Stimulated activated CD8-positive, alpha-beta memory T cell treated with anti-CD3 and anti-CD28 coated beads, Interleukin-7, amount 100 ng/mL, for 4 hours (primary cell): ENCODE measurements around the gene ETNPPL.
"Not testable (repeated sequence)": the region's sequence is repeated elsewhere in the genome, so short reads cannot be mapped to it uniquely, and the experiment has no call there.

ENCODE experiments used
- DNase-seq, 2 donors: peaks; one replicate each; pipeline ENCODE4 v3.0.0-alpha.2; 2020; ENCODE audit warnings: low read depth in 2 of 2

Gene ETNPPL

DNA sequence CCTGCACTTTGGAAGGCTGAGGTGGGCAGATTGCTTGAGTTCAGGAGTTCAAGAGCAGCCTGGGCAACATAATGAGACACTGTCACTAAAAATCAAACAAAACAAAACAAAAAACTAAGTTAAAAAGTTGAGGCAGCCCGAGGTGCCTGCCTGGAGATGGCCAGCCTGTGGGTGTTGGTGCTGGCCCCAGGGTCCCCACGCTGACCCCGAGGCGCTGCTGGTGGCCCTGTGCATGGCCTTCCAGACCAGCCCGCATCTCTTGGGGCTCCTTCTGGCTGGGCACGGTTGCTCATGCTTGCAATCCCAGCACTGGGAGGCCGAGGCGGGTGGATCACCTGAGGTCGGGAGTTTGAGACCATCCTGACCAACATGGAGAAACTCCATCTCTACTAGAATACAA, 4.4 kb downstream of the ETNPPL start:
- DNase-seq = no peak

DNA sequence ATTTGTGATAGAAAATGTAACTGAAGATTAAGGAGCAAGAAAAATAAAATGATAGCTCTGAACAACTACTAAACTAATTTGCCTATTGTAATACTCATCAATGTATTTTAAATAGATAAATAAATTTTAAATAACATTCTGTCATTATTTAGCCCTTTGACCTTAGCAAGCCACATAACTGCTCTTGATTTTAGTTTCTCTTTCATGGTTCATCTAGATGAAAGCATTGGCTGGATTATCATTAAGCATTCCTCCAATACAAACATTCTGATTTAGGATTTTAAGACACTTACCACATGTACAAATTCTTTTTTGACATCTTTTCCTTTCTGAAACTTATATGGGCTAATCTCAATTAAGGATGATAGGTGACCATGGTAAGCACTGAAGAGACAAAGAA, 8.5 kb downstream of the ETNPPL start:
- DNase-seq = no peak

DNA sequence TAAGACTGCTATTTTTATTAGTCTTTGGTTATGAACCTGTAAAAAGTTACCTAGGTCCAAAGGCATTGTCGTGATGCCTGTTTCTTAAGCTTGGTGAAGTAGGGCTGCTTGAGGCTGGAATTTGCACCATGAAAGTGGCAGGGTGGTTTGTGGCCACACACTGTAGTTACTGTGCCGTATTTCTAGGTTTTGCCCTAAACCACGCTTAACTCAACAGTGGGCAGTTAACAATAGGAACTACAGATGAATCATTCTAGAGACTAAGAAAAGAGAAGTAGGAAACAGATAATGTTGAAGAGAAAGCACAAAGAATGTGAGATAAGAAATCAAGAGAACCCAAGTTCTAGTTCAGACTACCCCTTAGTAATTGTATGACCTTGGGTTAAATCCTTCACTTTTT, 11.5 kb downstream of the ETNPPL start:
- DNase-seq = no peak

DNA sequence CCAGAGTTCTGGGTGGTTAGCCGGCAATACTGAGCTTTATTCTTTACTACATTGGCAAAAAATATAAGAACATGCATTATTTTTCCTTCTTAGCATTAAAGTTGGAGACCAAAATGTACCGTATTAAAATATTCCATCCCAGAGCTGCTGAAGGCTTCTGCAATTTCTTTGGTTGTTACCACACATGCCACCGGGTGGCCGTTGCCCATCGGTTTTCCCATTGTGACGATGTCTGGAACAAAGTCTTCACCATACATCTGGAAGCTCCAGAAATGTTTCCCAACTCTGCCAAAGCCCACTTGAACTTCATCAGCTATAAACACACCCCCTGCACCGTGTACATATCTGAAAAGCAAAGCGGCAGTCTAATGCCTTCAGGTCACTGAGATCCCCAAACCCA, 13.7 kb downstream of the ETNPPL start:
- DNase-seq = no peak

- no peak for DNase-seq
Observed at GRCh38 chr4:108746511-108746910, 16.3 kb downstream of the ETNPPL start.

DNA sequence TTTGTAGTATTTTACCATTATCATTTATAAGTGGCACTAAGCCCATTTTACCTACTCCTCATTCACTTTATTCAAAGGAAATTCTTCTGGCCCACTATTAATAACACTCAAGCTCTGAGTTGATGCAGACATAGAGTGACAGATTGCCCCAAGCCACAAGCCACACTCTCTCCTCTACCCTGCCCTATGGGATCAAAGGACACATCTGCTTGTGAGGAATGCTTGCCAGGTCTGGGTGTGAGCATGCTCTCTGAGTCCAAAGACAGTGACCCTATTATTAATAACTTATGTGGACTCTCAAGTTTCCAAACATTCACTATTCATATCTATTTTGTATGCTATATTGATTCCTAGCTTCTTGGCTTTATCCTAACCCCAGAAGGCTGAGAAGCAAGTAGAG, 18.5 kb downstream of the ETNPPL start:
- DNase-seq = no peak

DNA sequence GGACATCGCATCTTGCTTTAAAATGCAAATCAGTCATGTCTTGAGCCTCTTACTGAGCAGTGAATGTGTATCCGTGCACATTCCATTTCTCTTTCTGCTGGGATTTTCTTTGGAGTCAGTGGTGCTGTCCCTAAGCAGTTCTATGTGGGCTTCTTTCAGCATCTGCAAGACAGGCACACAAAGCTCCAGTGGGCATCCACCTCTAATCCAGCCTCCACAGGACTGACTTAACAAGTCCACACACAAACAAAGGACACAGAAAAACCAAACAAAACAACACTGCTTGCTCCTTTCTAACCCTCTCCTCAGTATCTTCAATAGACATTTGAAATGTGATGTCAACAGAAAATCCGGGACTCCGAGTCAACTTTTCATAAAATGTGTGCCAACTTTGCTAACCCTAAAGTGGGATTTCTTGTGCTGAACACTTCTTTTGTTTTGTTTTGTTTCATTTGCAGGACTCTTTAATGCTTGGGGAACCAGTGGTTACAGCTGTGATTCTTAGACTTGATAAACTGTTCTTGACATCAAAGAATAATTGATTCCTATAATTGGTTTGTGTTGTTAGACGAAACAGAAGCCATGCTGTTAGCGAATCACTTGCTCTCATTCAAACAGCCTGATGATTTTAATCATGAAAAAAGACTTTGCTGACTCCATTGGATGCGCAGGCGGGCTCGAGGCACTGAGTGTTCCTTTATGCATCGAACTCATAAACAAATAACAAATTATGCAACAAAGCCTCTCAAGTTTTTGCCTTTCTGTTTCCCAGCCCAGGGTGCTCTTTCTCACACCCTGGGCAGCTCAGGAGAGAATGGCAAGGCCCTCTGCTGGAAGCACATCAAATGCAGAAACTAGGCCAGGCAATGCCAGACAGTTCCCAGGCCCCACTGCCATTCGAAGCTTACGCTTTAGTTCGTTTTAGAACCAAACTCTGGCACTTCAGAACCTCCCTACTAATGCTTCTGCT, 20.1 kb downstream of the ETNPPL start:
- no peak for DNase-seq

- DNase-seq = no peak
Observed at GRCh38 chr4:108738003-108738706, 24.7 kb downstream of the ETNPPL start.

DNA sequence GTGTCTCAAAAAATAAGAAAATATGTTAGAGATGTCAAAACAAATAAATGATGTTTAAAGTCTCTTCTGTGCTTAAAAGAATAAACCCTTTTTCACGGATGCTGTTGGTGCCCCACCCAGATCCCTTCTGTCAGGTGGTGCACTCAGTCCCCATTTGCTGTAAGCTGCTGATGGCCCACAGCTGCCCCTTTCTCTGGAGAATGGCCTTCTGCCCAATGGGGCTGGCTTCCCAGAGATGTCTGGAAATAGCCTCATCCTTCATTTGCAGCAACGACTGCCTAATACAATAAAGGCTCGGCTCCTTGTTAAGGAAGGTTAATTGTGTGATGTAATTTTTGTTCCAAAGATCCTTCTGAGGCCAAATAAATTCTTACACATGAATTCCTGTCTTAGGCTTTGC, 31.8 kb downstream of the ETNPPL start:
- no peak for DNase-seq

DNA sequence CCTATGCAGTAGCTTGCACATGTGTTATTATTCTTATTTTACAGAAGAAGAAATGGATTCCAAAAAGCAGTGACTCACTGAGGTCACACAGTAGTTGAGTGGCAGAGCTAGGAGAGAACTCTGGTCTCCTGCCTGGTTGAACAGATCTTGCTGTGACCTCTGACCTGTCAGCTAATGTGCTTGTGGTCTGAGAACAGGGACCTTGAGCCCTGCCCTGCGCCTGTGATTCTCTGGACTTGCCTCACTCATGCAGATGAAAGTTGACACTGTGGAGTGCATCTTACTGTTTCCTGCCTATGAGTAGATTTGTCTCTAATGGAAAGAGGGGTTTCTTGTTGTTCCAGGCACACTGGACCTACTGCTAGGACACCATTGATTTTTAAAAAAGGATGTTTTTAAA, 32.3 kb downstream of the ETNPPL start:
- DNase-seq = no peak

GRCh38 chr4:108729731-108730130, 33.1 kb downstream of the ETNPPL start:
- no peak for DNase-seq

DNA sequence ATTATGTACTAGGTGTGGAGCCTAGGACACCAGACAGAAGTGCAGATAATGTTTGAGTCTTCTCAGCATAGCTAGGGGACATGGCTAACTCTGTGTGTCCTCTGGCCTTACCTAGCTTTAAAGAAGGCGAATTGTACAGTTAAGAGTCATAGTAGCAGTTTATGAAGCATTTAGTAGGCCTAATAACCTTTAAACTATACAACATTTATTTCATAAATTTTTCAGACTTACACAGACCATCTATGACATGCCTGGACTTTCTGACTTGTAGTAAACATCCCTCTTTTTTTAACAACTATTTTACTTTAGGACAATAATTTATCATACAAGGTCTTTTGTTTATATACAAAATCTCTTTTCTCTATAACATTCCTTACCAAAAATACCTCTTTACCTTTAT, 37.4 kb downstream of the ETNPPL start:
- DNase-seq = no peak

DNA sequence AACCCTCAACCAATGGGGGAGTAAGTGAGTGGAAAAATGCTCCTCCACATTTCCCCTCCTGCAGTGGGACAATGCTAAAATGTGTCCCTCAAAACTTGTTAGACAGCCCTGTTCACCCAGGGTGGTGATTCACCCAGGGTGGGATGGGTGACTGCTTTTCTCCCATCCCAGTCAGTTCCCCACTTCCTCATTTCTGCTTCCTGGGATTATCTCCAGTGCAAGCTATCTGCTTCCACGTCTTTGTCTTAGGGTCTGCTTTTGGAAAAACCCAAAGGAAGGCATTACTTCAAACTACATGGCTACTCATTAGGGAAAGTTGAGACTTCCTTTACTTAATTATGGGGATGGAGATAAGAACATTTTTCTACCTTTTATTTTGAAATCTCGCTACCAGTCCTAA, 45.5 kb downstream of the ETNPPL start:
- DNase-seq = no peak

DNA sequence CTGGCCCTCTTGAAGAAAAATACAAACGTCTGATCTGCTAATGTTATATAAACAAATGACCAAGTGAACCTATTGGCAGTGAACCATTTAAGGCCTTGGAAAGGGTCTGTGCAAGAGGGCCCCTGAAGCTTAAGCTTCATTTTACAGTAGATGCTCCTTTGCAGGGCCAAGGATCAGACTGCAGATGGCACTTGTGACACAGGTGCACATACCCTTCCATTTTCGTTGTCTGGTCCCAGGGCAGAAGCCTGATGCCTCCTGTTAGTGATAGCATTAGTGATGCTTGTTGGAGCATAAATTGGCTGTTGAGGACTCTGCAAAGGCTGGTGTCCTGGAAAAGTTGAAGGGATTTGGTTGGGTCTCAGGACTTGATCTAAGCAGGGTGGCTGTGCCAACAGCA, 46.5 kb downstream of the ETNPPL start:
- DNase-seq = no peak

GRCh38 chr4:108714880-108715279, 48.0 kb downstream of the ETNPPL start:
- no peak for DNase-seq

DNA sequence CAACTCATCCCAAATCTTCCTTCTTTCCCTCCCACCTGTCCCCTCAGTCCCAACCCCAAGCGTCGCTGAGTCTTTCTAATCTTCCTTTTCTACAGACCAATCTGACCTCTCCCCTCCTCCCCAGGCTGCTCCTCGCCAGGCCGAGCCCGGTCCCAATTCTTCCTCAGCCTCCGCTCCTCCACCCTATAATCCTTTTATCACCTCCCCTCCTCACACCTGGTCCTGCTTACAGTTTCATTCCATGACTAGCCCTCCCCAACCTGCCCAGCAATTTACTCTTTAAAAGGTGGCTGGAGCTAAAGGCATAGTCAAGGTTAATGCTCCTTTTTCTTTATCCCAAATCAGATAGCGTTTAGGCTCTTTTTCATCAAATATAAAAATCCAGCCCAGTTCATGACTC, 52.3 kb downstream of the ETNPPL start:
- not testable (repeated sequence) for DNase-seq

DNA sequence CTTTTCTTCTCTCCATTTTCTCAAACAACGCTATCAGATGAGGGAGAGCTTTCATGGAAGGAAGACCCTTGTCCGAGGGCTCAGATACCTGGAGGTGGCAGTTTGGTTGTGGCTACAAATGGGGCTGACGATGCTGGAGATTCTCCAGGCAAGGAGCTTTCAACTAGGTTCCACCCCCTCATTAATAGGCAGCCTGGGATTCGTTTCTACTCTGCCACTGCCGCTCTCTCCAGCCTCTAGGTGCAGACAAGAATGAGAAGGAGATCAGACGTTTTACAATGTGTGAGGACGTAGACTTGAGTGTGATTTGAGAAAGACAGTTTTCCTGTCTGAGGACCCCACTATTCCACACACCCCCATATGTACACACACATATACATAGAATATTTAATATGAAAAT, 53.1 kb downstream of the ETNPPL start:
- DNase-seq = no peak

GRCh38 chr4:108709234-108709633, 53.6 kb downstream of the ETNPPL start:
- no peak for DNase-seq

GRCh38 chr4:108706289-108706688, 56.6 kb downstream of the ETNPPL start:
- DNase-seq = no peak

DNA sequence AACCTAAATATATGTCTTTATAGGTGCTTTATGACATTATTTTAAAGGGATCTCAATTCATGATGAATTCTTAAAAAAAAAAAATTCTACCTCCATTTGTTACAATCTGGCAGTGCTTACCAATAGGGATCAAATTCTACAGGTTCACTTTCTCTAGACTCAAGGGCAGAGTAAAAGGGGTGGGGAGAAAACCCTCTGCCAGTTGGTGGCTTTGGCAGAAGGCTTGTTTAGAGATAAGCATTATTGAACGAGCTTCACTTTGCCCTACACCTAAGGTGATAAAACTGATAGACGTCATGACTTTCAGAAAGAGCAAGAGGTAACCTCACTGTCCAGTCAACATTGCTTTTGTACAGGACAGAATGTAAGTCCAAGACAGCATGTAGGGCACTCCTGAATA, 58.9 kb downstream of the ETNPPL start:
- no peak for DNase-seq

GRCh38 chr4:108703370-108703769, 59.5 kb downstream of the ETNPPL start:
- no peak for DNase-seq

- no peak for DNase-seq
Observed at GRCh38 chr4:108702960-108703359, 59.9 kb downstream of the ETNPPL start.

DNA sequence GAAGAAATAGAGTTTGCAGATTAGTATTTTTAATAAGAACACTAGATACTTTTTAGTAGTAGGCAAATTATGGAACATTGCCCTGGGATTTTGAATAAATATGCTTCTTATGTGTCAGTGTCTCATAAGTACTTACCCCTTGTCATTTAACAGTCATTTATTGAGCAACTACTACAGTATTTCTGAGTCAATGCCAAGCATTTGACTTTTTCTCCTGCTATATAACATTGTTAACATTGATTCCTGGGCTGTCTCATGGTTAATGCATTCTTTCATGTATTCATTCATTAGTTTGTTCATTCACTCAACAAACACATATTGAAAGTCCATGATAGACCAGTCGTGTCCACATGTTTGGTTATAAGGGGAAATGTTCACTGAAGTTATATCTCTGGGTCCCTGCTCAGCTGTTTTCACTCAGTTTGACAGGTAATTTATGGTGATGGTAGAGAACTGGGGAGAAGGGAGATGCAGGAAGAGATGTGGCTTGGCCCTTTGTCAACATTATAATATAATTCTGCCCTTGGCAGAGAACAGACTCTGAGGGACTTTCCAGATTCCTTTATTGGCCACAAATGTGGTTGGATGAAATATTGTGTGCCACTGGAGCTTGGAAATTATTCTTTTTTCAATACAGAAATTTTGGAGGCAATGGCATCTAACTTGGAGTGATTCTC, 62.6 kb downstream of the ETNPPL start:
- no peak for DNase-seq
